Ovary (tissue), 9 donors: ENCODE measurements around the gene ETDC. TPM values are rescaled to one million over a fixed set of nuclear protein-coding genes. Genes with fewer than 3 reads are reported as not detected.

ENCODE experiments used
- DNase-seq, 5 donors: peaks; one replicate each; pipeline ENCODE4 v3.0.0-alpha.2; 2019 to 2020
- H3K27ac ChIP-seq, 2 donors: fragments of 200-600 bp; one replicate each; pipeline versions ENCODE4 v1.5.1 to v1.8.0; 2019 to 2022
- H3K27me3 ChIP-seq: fragments of 200-600 bp; one replicate; pipeline ENCODE4 v1.8.0; 2022
- H3K36me3 ChIP-seq: fragments of 200-600 bp; sonication (generic); one replicate; pipeline ENCODE4 v1.5.1; 2019
- H3K4me1 ChIP-seq: one replicate; pipeline ENCODE4 v1.8.1; 2013; ENCODE audit warnings: mild to moderate bottlenecking, moderate library complexity; ENCODE audit not compliant: insufficient read depth
- H3K4me3 ChIP-seq: fragments of 200-600 bp; sonication (generic); one replicate; pipeline ENCODE4 v1.5.1; 2017
- H3K9me3 ChIP-seq, 2 donors: fragments of 200-600 bp in 1 of 2; sonication (generic) in 1 of 2; one replicate each; pipeline versions ENCODE4 v1.5.1 to v1.8.1; 2013 to 2019; ENCODE audit warnings: mild to moderate bottlenecking in 1 of 2, moderate library complexity in 1 of 2
- EP300 ChIP-seq: sonication (generic); formaldehyde crosslinking; IDR thresholded peaks from one replicate; pipeline ENCODE4 v1.6.1; 2017; ENCODE audit warnings: antibody characterized with exemption
- POLR2A ChIP-seq: fragments of 450-650 bp; IDR thresholded peaks from one replicate; pipeline ENCODE4 v1.6.1; 2017; ENCODE audit warnings: antibody characterized with exemption, mild to moderate bottlenecking, moderate library complexity
- WGBS, 3 donors: extraction: QIAGEN DNeasy Blood & Tissue Kit in 1 of 3; methylation state at CpG; one replicate each; pipeline versions ENCODE4 v1.1.5 to v1.1.7; 2013 to 2017; 5-methylcytosine and 5-hydroxymethylcytosine counted together
- intact Hi-C, 4 donors: fragments of 100-400 bp; cut with DNase I; formaldehyde crosslinking; loops; one replicate each; pipeline versions ENCODE4 v1.11.0 to v1.15.1; 2022 to 2023
- polyA plus RNA-seq, 2 donors: library from polyadenylated mRNA; stranded (reverse); fragments of 200-250 nt in 1 of 2; fragments of 350-450 nt in 1 of 2; fragmentation: Illumina TruSeq in 1 of 2; extraction: RNeasy Lipid Tissue Mini Kit (QIAGEN cat#74804) in 1 of 2; gene quantifications; one replicate each; pipeline ENCODE4 v1.2.3, GENCODE V29; 2013 to 2014
- total RNA-seq, 7 donors: library from RNA; depleted of rRNA in 2 of 7; stranded (reverse); fragments of >200 nt in 2 of 7; fragmentation: NEBNext Ultra II Directional in 3 of 7; extraction: Animal tissue kit (Norgen Biotek cat#: 25700) in 3 of 7; gene quantifications; one replicate each; pipeline versions ENCODE4 v1.1.0 to v1.2.4, GENCODE V29; 2016 to 2023
- TF ChIP-seq, protein P1 (sequence below), 3 donors: fragments of 450-650 bp in 2 of 3; fragments of 200-600 bp in 1 of 3; IDR thresholded peaks; one replicate each; pipeline versions ENCODE4 v1.5.1 to v1.8.0; 2016 to 2022; ENCODE audit warnings: antibody characterized with exemption in 3 of 3, mild to moderate bottlenecking in 1 of 3
- donor health status: DM: no; HTN: no; CAD: no; lungs with moderate emphysema.
- donor health status: DM: no; HTN: no; CAD: no.
- donor health status: Bipolar disorder and iron deficiency.
- donor health status: DM: yes; HTN: yes; CAD: no.
- donor health status: DM: no; HTN: no; CAD: no.
- donor health status: DM: yes; HTN: yes; CAD: no.

Gene ETDC
- total and polyA plus RNA-seq, 9 donors: not detected

DNA sequence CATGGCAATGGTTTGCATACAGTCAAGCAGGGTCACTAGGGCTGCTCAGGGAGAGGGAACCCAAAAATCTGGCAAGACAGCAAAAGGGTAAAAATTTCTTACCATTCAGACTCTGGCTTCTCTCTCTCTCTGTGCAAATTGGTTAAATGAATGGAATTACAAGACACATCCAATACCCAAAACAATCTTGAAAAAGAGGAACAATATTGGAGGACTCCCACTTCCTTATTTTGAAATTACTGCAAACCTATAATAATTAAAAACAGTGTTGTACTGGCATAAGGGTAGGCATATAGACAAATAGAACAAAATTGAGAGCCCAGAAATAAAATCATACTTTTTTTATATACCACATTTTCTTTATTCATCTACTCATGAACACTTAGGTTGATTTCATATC lies 33.3 kb upstream of the ETDC start:
- Histone ChIP-seq H3K9me3 (no peaks in the 10 kb centered on the region), H3K36me3 (no peaks in the 10 kb centered on the region), H3K4me1 (no peaks in the 10 kb centered on the region), H3K27me3 (no peaks in the 10 kb centered on the region), H3K27ac (no peak overlapping the region), H3K4me3 (no peak overlapping the region)
- no peak for TF ChIP-seq POLR2A
- TF ChIP-seq, protein P1, sequence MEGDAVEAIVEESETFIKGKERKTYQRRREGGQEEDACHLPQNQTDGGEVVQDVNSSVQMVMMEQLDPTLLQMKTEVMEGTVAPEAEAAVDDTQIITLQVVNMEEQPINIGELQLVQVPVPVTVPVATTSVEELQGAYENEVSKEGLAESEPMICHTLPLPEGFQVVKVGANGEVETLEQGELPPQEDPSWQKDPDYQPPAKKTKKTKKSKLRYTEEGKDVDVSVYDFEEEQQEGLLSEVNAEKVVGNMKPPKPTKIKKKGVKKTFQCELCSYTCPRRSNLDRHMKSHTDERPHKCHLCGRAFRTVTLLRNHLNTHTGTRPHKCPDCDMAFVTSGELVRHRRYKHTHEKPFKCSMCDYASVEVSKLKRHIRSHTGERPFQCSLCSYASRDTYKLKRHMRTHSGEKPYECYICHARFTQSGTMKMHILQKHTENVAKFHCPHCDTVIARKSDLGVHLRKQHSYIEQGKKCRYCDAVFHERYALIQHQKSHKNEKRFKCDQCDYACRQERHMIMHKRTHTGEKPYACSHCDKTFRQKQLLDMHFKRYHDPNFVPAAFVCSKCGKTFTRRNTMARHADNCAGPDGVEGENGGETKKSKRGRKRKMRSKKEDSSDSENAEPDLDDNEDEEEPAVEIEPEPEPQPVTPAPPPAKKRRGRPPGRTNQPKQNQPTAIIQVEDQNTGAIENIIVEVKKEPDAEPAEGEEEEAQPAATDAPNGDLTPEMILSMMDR (IDR thresholded peaks at IDR 0.05): no peak
- no peak for TF ChIP-seq EP300
- no peak for DNase-seq
- intact Hi-C loops: no loop called here

DNA sequence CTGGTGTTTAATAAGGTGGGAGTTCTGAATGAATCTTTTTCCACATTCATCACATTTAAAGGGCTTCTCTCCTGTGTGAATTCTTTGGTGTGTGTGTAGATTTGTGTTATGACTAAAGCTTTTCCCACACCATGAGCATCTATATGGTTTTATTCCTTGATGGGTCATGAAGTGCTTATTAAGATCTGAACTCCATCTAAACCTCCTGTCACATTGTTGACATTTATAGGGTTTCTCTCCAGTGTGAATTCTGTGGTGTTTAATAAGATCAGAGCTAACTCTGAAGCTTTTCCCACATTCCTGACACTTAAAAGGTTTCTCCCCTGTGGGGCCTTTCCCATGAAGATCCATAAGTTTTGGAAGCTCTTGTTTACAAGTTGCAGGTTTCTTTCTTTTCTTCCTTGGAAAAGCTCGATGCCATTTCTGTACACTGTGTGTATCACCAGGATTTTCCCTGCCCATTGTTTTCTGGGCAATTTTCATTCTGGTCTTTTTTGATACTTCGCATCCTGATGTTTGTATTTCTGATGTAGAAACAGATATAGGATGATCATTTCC lies 21.9 kb upstream of the ETDC start:
- TF ChIP-seq EP300: no peak
- TF ChIP-seq, protein P1 (IDR thresholded peaks at IDR 0.05): no peak
- TF ChIP-seq POLR2A: no peak
- Histone ChIP-seq H3K36me3 (no peaks in the 10 kb centered on the region), H3K9me3 (peaks cover 0 to 13% of the 10 kb centered on the region in 2 donors), H3K27ac (no peak overlapping the region), H3K4me1 (no peaks in the 10 kb centered on the region), H3K27me3 (no peaks in the 10 kb centered on the region), H3K4me3 (no peak overlapping the region)
- WGBS, 3 donors: 85 to 88% (median 85%) methylated on average over 2 of the region's 2 CpGs
- DNase-seq: no peak
- intact Hi-C loops: no loop called here

DNA sequence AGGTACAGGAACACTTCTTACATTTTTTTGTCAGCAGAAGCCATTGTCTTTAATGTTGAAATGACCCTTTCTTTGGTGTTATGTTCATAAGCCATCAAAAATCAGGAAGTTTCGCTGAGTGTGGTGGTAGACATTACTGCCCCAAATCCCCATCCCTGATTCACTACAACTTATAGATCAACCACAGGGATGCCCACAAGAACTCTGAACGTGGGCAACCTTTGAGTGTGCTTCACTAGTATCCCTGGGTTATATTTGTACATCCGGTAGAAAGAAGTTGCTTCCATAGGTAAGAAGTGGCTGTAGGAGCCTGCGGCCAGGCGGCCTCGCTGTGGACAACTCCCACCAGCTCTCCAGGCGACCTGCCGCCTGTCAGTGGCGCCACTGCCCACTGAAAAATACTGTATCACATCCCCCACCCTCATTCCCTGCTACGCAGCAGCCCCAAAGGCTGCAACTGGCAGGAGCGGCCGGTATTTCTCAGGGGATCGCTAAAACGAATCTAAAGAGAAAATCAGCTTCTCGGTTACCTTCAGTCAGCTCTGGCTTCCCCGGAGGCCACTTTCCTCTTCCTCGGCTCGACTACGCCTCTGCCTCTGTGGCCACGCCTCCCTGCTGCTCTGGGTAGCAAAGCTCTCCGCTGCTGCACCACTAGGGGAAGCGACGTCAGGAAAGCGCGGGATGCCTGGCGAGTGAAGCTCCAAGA lies 13.9 kb upstream of the ETDC start:
- WGBS, 3 donors: 42 to 46% (median 42%) methylated on average over 26 of the region's 26 CpGs
- peak in 2 of 5 donors; percentile 16 to 25 for DNase-seq
- H3K27ac ChIP-seq: no peak overlapping the region
- no peaks in the 10 kb centered on the region for H3K27me3 ChIP-seq
- intact Hi-C loops: loop anchor here in 1 of 4 donors (5.0 kb wide), 1 partner anchor 332 kb away; no protein-coding TSS in a partner anchor
- TF ChIP-seq POLR2A: no peak
- TF ChIP-seq, protein P1 (IDR thresholded peaks at IDR 0.05): no peak
- no peak for TF ChIP-seq EP300
- no peaks in the 10 kb centered on the region for H3K36me3 ChIP-seq
- H3K9me3 ChIP-seq: peaks cover 0 to 4% of the 10 kb centered on the region in 2 donors
- H3K4me1 ChIP-seq: no peaks in the 10 kb centered on the region
- no peak overlapping the region for H3K4me3 ChIP-seq

DNA sequence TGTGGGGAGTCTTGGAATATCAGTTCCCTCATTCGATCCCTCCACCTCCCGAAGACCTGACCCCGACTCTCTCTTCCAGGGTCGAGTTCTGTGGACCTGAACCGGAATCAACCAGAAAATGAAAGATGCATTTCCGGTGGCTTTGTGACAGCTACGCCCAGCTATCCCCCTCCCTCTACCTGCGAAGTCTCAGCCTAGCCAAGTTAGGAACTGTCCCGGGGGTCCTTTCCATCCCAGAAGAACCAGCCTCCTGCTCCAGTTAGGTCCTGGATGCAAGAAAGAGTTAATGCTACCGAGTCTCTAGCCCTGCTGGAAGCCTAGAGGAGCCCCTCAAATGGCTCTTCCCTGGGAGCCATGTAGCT lies 13.4 kb upstream of the ETDC start:
- TF ChIP-seq EP300: no peak
- no peaks in the 10 kb centered on the region for H3K4me1 ChIP-seq
- no peak for DNase-seq
- no peak overlapping the region for H3K27ac ChIP-seq
- WGBS, 3 donors: 37 to 49% (median 45%) methylated on average over 10 of the region's 10 CpGs
- H3K27me3 ChIP-seq: no peaks in the 10 kb centered on the region
- intact Hi-C loops: loop anchor here in 1 of 4 donors (5.0 kb wide), 1 partner anchor 331 kb away; no protein-coding TSS in a partner anchor
- H3K9me3 ChIP-seq: peaks cover 0 to 4% of the 10 kb centered on the region in 2 donors
- no peaks in the 10 kb centered on the region for H3K36me3 ChIP-seq
- H3K4me3 ChIP-seq: no peak overlapping the region

DNA sequence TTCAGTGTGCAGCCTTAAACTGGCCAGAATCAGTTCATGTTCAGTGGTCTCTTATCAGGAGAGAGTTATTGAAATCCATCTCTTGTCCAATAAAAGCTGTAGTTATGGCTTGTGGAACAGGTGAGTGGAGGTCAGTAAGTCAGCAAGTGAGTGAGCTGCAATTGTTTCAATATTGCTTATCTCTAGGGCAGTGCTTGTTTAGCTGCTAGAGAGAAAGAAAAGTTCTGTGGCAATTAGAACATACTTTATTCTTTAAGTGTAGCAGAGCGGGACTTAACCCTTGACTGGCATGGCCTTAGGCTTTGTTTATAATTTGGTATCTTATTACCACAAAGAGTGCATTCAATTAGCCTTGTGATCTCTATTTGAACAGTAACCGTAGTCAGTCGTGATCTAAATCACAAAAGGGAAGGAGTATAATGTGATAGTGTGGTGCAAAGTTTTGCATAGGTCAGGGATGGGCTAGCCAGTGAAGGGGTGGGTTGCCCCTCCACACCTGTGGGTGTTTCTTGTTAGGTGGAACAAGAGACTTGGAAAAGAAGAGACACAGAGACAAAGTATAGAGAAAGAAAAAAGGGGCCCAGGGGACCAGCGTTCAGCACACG lies 6.9 kb upstream of the ETDC start:
- WGBS, 3 donors: 53 to 62% (median 61%) methylated on average over 5 of the region's 5 CpGs
- DNase-seq: no peak
- peaks cover 0 to 3% of the 10 kb centered on the region in 2 donors for H3K9me3 ChIP-seq
- H3K27me3 ChIP-seq: no peaks in the 10 kb centered on the region
- no peak overlapping the region for H3K4me3 ChIP-seq
- H3K4me1 ChIP-seq: no peaks in the 10 kb centered on the region
- no peak for TF ChIP-seq POLR2A
- no peak overlapping the region for H3K27ac ChIP-seq
- H3K36me3 ChIP-seq: no peaks in the 10 kb centered on the region
- intact Hi-C loops: no loop called here
